HG03196 (cell line): ENCODE data around the gene TSPEAR.
"Not testable (repeated sequence)": the region's sequence is repeated elsewhere in the genome, so short reads cannot be mapped to it uniquely, and the experiment has no call there.

ENCODE experiments used
- ATAC-seq: cut with Tn5 transposase; IDR thresholded peaks from one replicate; pipeline ENCODE4 v1.9.1; 2021; ENCODE audit not compliant: unreplicated experiment

TSPEAR gene

DNA sequence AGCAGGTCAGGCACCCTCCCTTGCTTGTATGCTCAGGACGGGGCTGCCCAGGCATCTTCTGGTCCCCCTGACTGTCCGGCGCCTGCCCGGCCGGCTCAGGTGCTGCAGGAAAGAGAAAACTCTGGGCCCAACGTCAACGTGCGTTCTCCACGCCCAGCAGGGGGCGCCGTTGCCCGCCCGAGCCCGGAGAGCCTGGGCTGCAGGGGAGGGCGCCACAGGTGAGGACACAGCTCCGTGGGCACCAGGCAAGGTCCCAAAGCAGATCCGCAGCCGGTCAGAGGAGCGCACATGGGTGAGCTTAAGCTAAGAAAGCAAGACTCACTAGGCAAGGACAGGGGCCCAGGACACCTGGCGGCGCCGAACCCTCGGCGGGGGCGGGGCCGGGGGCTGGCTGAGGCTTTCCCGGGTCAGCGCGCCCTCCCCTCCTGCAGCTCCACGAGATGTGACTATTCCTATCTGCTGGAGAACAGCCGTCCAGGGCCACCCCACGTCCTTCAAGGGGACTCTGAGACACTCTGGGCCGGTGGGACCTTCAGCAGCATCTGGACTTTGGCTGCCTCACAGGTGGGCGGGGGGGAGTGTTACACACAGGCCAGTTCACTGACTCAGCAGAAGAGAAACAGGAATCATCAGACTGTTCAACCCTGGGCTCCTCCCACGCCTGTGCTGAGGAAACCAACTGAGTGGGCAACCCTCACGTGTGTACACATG is 200.7 kb downstream of the TSPEAR start:
- no peak for ATAC-seq

GRCh38 chr21:44510109-44510507 is 201.3 kb downstream of the TSPEAR start:
- no peak for ATAC-seq

DNA sequence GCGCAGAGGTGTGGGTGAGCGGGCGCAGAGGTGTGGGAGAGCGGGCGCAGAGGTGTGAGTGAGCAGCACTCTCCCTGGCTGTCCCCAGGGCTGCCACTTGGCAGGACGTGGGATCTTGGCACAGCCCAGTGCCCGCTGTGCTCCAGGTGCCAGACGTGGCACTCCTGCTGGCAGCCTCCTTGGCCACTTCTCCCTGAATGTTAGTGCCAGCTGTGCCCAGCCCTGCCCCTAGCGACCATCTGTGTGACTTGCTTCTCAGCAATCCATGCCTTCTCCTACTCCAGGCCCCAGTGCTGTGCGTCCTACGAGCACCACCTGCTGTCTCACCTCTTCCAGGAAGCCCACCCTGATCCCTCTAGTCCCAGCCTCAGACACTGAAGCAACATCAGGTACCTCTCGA is 201.8 kb downstream of the TSPEAR start:
- ATAC-seq, result no peak

DNA sequence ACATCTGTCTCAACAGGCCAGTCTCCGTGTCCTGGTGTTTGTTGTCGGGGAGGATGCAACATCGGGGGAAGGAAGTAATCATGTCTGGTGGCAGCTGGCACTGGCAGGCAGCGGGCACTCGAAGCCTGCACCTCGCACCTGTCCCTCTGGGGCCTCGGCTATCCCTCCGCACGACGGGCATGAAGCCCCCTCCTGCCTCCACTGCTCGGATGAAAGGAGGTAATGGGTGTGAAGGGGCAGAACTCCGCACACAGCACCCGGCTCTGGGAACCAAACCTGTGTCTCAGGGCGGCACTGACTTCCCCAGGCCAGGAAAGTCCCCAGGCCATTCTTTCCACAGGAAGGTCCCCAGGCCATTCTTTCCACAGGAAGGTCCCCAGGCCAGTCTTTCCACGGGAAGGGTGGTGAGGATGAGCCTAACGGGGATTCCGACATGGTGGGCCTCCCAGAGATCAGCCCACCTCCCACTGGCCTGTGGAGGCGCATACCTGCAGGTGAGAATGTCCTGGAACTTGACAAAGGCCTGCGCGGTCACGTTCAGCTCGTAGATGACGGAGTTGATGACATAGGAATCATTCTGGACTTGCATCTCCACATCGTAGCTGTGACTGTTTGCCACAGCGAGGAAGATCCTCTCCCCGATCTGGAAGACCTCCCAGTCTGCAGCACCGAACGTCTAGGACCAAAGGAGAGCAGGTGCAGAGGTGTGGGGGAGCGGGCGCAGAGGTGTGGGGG is 202.5 kb downstream of the TSPEAR start:
- ATAC-seq, result no peak

DNA sequence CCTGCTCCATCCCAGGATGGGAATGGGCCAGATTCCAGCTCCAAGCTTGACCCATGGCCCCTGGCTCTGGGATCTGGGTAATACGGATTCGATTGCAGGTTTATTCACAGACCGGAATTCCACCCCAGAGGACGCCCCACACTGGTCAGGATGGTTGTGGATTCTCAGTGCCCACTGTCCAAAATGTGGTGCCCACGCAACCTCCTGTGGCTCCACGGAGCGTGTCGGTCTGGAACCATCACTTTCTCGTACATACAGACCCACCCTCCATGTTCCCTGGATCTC is 203.0 kb downstream of the TSPEAR start:
- ATAC-seq, result no peak

GRCh38 chr21:44507673-44508425 is 203.5 kb downstream of the TSPEAR start:
- ATAC-seq, result no peak

- ATAC-seq, result no peak
These were observed 204.8 kb downstream of the TSPEAR start for GRCh38 chr21:44506279-44507255.

GRCh38 chr21:44505673-44506278 is 205.6 kb downstream of the TSPEAR start:
- ATAC-seq, result no peak

DNA sequence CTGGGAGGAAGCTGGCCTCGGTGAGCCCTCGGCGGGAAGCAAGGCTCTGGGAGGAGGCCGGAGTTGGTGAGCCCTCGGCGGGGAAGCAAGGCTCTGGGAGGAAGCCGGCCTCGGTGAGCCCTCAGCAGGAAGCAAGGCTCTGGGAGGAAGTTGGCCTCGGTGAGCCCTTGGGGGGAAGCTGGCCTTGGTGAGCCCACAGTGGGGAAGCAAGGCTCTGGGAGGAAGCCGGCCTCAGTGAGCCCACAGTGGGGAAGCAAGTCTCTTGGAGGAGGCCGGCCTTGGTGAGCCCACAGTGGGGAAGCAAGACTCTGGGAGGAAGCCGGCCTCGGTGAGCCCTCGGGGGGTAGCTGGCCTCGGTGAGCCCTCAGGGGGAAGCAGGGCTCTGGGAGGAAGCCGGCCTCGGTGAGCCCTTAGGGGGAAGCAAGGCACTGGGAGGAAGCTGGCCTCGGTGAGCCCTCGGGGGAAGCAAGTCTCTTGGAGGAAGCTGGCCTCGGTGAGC is 207.4 kb downstream of the TSPEAR start:
- ATAC-seq, result no peak

DNA sequence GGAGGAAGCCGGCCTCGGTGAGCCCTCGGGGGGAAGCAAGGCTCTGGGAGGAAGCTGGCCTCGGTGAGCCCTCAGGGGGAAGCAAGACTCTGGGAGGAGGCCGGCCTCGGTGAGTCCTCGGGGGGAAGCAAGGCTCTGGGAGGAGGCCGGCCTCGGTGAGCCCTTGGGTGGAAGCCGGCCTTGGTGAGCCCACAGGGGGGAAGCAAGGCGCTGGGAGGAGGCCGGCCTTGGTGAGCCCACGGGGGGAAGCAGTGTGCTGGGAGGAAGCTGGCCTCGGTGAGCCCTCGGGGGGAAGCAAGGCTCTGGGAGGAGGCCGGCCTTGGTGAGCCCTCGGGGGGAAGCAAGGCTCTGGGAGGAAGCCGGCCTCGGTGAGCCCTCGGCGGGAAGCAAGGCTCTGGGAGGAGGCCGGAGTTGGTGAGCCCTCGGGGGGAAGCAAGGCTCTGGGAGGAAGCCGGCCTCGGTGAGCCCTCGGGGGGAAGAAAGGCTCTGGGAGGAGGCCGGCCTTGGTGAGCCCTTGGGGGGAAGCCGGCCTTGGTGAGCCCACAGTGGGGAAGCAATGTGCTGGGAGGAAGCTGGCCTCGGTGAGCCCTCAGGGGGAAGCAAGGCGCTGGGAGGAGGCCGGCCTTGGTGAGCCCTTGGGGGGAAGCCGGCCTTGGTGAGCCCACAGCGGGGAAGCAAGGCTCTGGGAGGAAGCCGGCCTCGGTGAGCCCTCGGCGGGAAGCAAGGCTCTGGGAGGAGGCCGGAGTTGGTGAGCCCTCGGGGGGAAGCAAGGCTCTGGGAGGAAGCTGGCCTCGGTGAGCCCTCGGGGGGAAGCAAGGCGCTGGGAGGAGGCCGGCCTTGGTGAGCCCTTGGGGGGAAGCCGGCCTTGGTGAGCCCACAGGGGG is 208.1 kb downstream of the TSPEAR start:
- not testable (repeated sequence) for ATAC-seq

GRCh38 chr21:44502171-44502958 is 209.0 kb downstream of the TSPEAR start:
- no peak for ATAC-seq

GRCh38 chr21:44500111-44500510 is 211.3 kb downstream of the TSPEAR start:
- ATAC-seq, result no peak

- ATAC-seq, result no peak
These were observed 211.7 kb downstream of the TSPEAR start for GRCh38 chr21:44499631-44500030.

DNA sequence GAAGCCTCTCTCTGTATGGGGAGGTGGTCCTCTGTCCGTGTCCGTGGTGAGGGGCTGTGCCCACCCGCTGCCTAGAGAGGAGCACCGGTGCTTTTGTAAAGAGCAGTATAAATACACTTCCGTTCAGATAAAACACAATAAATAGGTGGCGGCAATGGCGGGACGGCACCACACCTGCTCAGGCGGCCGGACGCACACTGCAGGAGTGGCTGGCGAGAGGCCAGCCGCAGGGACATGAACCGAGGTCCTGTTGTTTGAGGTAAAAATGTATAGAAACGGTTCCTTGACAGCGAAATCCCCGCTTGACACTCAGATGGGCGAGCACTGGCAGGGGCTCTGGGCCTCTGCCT is 212.2 kb downstream of the TSPEAR start:
- no peak for ATAC-seq

DNA sequence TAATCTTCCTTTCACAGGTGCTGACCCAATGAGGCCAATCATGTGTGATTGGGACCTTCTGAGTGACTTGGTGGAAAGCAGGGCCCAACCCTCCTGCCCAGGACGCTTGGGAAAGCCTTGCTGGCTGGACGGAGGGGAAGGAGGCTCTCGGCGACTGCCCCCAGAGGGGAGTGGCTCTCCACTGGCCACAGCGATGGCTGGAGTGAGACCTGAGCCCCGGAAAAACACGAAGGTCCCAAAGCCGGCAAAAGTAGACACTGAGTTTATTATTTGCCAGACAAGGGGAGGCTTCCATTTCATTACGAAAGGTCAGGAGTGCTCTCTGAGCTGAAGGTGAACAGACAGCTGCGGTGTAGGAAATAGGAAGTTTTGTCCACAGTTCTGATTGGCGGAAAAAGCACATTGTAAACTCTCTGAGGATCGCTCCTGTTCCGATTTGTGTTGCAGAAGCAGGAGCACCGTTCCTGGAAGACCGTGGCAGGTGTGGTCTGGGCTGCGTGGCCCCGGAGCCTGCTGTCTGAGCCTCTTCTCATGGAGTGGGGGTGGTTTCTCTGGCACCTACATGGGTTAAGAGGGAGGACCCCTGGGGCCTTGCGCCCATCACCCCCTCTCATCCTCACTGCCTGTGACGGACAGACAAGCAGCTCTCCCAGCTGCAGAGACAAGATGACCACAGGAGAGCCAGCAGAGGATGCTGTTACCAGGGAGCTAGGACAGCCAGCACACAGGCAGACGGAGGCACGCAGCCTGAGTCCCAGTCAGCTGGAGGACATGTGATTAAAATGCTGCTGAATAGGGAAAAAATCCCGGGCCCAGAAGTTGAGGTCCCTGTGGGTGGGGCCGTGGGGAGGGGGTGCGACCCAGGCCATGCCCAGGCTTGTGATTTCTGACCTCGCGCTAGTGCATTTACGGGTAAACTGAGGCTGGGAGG is 212.8 kb downstream of the TSPEAR start:
- no peak for ATAC-seq

DNA sequence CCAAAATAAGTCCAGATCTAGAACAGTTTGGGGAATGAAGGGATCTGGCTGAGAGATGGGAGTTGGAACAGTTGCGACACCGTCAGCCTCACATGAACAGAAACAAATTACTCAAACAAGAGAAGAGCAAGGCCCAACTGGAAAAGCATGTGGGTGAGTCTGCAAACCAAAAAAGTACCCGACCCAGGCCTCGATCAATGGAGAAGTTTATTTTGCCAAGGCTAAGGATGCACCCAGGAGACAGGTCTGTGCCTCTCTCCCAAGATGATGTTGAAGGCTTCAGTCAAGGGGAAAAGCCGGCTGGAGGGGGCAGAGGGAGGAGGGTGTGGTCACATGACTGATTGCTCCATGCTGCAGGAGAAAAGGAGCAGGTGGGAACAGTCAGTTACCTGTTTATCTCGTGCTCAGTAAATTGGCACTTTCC is 213.7 kb downstream of the TSPEAR start:
- no peak for ATAC-seq
